ENCODE results near the gene EMID1. TPM values are rescaled to one million over a fixed set of nuclear protein-coding genes. Genes with fewer than 3 reads are reported as not detected.

Gene EMID1
- total RNA-seq = 11.5 and 12.6 TPM in 2 replicates
- polyA plus RNA-seq = 14.7 and 15.0 TPM in 2 replicates

- Histone ChIP-seq H3K36me3 (replicated peaks; ENCODE audit: insufficient read depth, low read depth) (no peaks in the 10 kb centered on the region), H3K9me2 (replicated peaks; ENCODE audit: insufficient read depth) (no peaks in the 10 kb centered on the region), H2AFZ (peak within 1 kb of the TSS; percentile 95), H3K4me2 (peak within 1 kb of the TSS; percentile 95), H3K27me3 (no peaks in the 10 kb centered on the region), H3K79me2 (no peaks in the 10 kb centered on the region), H3K4me1 (ENCODE audit: insufficient read depth) (peaks cover 9% of the 10 kb centered on the region), H3K9me3 (ENCODE audit: low read depth) (no peaks in the 10 kb centered on the region), H3K27ac (no peak within 1 kb of the TSS), H4K20me1 (ENCODE audit: insufficient read depth, poor library complexity, severe bottlenecking) (no peaks in the 10 kb centered on the region), H3K4me3 (peak within 1 kb of the TSS; percentile 64)
- DNase-seq (ENCODE audit: low spot score) = peak; percentile 81
- WGBS (ENCODE audit: low lambda C conversion rate, missing lambda C conversion rate) = 9% methylated on average over 23 of the region's 90 CpGs
- TF ChIP-seq CTCF (IDR thresholded peaks at IDR 0.05; ENCODE audit: poor library complexity) (peak; percentile 23), EZH2 (IDR thresholded peaks at IDR 0.05; ENCODE audit: borderline replicate concordance) (no peak)
Measured at GRCh38 chr22:29205594-29206371, at the start of gene EMID1. TSS of gene EMID1 (plus strand) at chr22:29205896. CDS start at chr22:29206039, 143 bp downstream.

GRCh38 chr22:29155966-29156365, 49.7 kb upstream of the EMID1 start:
- Histone ChIP-seq H3K9me3 (ENCODE audit: low read depth) (no peaks in the 10 kb centered on the region), H3K4me2 (no peak overlapping the region)
- WGBS (ENCODE audit: low lambda C conversion rate, missing lambda C conversion rate) = 94% methylated on average over 1 of the region's 1 CpG

GRCh38 chr22:29156507-29156906, 49.2 kb upstream of the EMID1 start:
- DNase-seq (ENCODE audit: low spot score) = peak; percentile 28
- no peaks in the 10 kb centered on the region for H3K36me3 ChIP-seq (replicated peaks; ENCODE audit: insufficient read depth, low read depth)
- H3K4me3 ChIP-seq = no peak overlapping the region
- no peaks in the 10 kb centered on the region for H3K9me3 ChIP-seq (ENCODE audit: low read depth)
- no peaks in the 10 kb centered on the region for H3K9me2 ChIP-seq (replicated peaks; ENCODE audit: insufficient read depth)
- no peaks in the 10 kb centered on the region for H3K79me2 ChIP-seq
- H3K4me2 ChIP-seq = no peak overlapping the region
- no peaks in the 10 kb centered on the region for H3K4me1 ChIP-seq (ENCODE audit: insufficient read depth)
- no peaks in the 10 kb centered on the region for H4K20me1 ChIP-seq (ENCODE audit: insufficient read depth, poor library complexity, severe bottlenecking)
- H3K27me3 ChIP-seq = no peaks in the 10 kb centered on the region
- no peak overlapping the region for H3K27ac ChIP-seq
- WGBS (ENCODE audit: low lambda C conversion rate, missing lambda C conversion rate) = 58% methylated on average over 7 of the region's 9 CpGs
- no peak overlapping the region for H2AFZ ChIP-seq
- TF ChIP-seq EZH2phosphoT487 (IDR thresholded peaks at IDR 0.05; ENCODE audit: low read depth, severe bottlenecking, unreplicated experiment) (no peak), CTCF (IDR thresholded peaks at IDR 0.05; ENCODE audit: poor library complexity) (peak; percentile 14), EZH2 (IDR thresholded peaks at IDR 0.05; ENCODE audit: borderline replicate concordance) (no peak)

More at GRCh38 chr22:29155966-29156365, 49.7 kb upstream of the EMID1 start:
- DNase-seq (ENCODE audit: low spot score) = no peak
- H3K4me3 ChIP-seq = no peak overlapping the region
- no peaks in the 10 kb centered on the region for H3K27me3 ChIP-seq
- no peak overlapping the region for H2AFZ ChIP-seq
- H3K9me2 ChIP-seq (replicated peaks; ENCODE audit: insufficient read depth) = no peaks in the 10 kb centered on the region
- H3K27ac ChIP-seq = no peak overlapping the region
- no peaks in the 10 kb centered on the region for H3K36me3 ChIP-seq (replicated peaks; ENCODE audit: insufficient read depth, low read depth)
- no peaks in the 10 kb centered on the region for H3K4me1 ChIP-seq (ENCODE audit: insufficient read depth)
- TF ChIP-seq EZH2phosphoT487 (IDR thresholded peaks at IDR 0.05; ENCODE audit: low read depth, severe bottlenecking, unreplicated experiment) (no peak), CTCF (IDR thresholded peaks at IDR 0.05; ENCODE audit: poor library complexity) (no peak), EZH2 (IDR thresholded peaks at IDR 0.05; ENCODE audit: borderline replicate concordance) (no peak)
- no peaks in the 10 kb centered on the region for H4K20me1 ChIP-seq (ENCODE audit: insufficient read depth, poor library complexity, severe bottlenecking)
- no peaks in the 10 kb centered on the region for H3K79me2 ChIP-seq

All from hepatocyte (in vitro differentiated cells).